ENCODE measurements around the gene PTOV1.
A peak's percentile ranks its signal among the peaks of the same experiment; 100 is the strongest.

PTOV1 gene

GRCh38 chr19:49851456-49852259, 699 bp downstream of the PTOV1 start (continued):
- TF ChIP-seq ZNF423 (tag by site-specific recombination; IDR thresholded peaks at IDR 0.05), result 0 out of 2 replicates have a peak, but pooled peaks have one; percentile 39
- peak; percentile 67 for TF ChIP-seq ZBTB8A (tag by site-specific recombination; IDR thresholded peaks at IDR 0.05)
- TF ChIP-seq ZXDB (tag by site-specific recombination; IDR thresholded peaks at IDR 0.05), result 0 out of 2 replicates have a peak, but pooled peaks have one; percentile 37

GRCh38 chr19:49852631-49853126, 1.7 kb downstream of the PTOV1 start:
- Histone ChIP-seq H3K4me3 (ENCODE audit: low read depth, low read length) (peak overlapping the region; percentile 76), H3K36me3 (ENCODE audit: control insufficient read depth in 2 of 2, insufficient read depth in 1 of 2, low read length in 2 of 2) (peaks cover 0 to 37% of the 10 kb centered on the region in 2 experiments; a peak in 2 of 3 replicates), H3K27ac (ENCODE audit: extremely low read depth, low read depth, low read length) (no peak overlapping the region), H3K9me3 (ENCODE audit: control insufficient read depth, insufficient read depth, low read depth, low read length) (no peaks in the 10 kb centered on the region), H3K4me1 (ENCODE audit: control insufficient read depth, insufficient read depth, low read length) (peaks cover 17% of the 10 kb centered on the region; the same call in 1 of the 2 replicates)
- ChIA-PET CTCF (interaction anchor here (0.6 to 1.6 kb wide), 3 partner anchors 10 to 131 kb away, joined by 3 to 4 read pairs (median 3); no protein-coding TSS in a partner anchor), POLR2A (interaction anchor here (0.6 to 8.8 kb wide), 5 partner anchors 12 to 86 kb away, joined by 3 to 128 read pairs (median 6); partner anchors contain the start of genes AKT1S1, AP2A1, FUZ and PNKP)
- TF ChIP-seq ZFHX2 (tag by site-specific recombination; conservative IDR thresholded peaks at IDR 0.05) (peak; percentile 94), ZNF394 (tag by site-specific recombination; IDR thresholded peaks at IDR 0.05; ENCODE audit: borderline replicate concordance) (no peak), ZBTB7A (tag by site-specific recombination; IDR thresholded peaks at IDR 0.05; ENCODE audit: low read depth) (no peak), ZNF202 (tag by site-specific recombination; IDR thresholded peaks at IDR 0.05; ENCODE audit: borderline replicate concordance) (no peak), KLF16 (tag by site-specific recombination; IDR thresholded peaks at IDR 0.05) (no peak), ZNF248 (tag by site-specific recombination; IDR thresholded peaks at IDR 0.05) (no peak), ZNF112 (tag by site-specific recombination; IDR thresholded peaks at IDR 0.05) (no peak), GLIS1 (tag by site-specific recombination; IDR thresholded peaks at IDR 0.05) (0 out of 2 replicates have a peak, but pooled peaks have one; percentile 17), KLF1 (tag by site-specific recombination; IDR thresholded peaks at IDR 0.05) (no peak), ZBTB48 (tag by site-specific recombination; IDR thresholded peaks at IDR 0.05) (no peak), ZNF501 (tag by site-specific recombination; IDR thresholded peaks at IDR 0.05) (no peak), ZNF214 (tag by site-specific recombination; IDR thresholded peaks at IDR 0.05; ENCODE audit: borderline replicate concordance) (no peak), ZNF302 (tag by site-specific recombination; IDR thresholded peaks at IDR 0.05; ENCODE audit: low read depth) (no peak), ZFP69B (tag by site-specific recombination; IDR thresholded peaks at IDR 0.05) (no peak), PATZ1 (tag by site-specific recombination; IDR thresholded peaks at IDR 0.05) (peak; percentile 42; the same call in 1 of the 2 replicates), PBX3 (CRISPR knock-in tag; IDR thresholded peaks at IDR 0.05) (no peak), KLF10 (tag by site-specific recombination; IDR thresholded peaks at IDR 0.05) (no peak), BCL11B (tag by site-specific recombination; IDR thresholded peaks at IDR 0.05; ENCODE audit: low read depth) (no peak), ZNF350 (tag by site-specific recombination; IDR thresholded peaks at IDR 0.05) (no peak), ZNF704 (tag by site-specific recombination; IDR thresholded peaks at IDR 0.05) (no peak), ZFP41 (tag by site-specific recombination; IDR thresholded peaks at IDR 0.05; ENCODE audit: borderline replicate concordance) (no peak), ZEB2 (tag by site-specific recombination; IDR thresholded peaks at IDR 0.05) (peak; percentile 49; the same call in 1 of the 2 replicates), HOXA7 (CRISPR knock-in tag; IDR thresholded peaks at IDR 0.05; ENCODE audit: borderline replicate concordance) (no peak), EGR2 (tag by site-specific recombination; IDR thresholded peaks at IDR 0.05; ENCODE audit: low read depth) (peak; percentile 91), ZNF335 (tag by site-specific recombination; conservative IDR thresholded peaks at IDR 0.05) (peak; percentile 52), ZNF658 (tag by site-specific recombination; IDR thresholded peaks at IDR 0.05) (no peak), ZSCAN18 (tag by site-specific recombination; IDR thresholded peaks at IDR 0.05) (no peak), ZNF155 (tag by site-specific recombination; IDR thresholded peaks at IDR 0.05) (no peak), ZNF600 (tag by site-specific recombination; IDR thresholded peaks at IDR 0.05) (peak; percentile 64)

All from HEK293 (cell line).